ENCODE results near the gene MAP10.

MAP10 gene

GRCh38 chr1:232797856-232798510, 7.2 kb upstream of the MAP10 start:
- Histone ChIP-seq H3K79me2 (ENCODE audit: insufficient read depth, low read length) (no peaks in the 10 kb centered on the region), H3K9ac (ENCODE audit: low read depth, low read length) (no peak overlapping the region), H3K4me1 (ENCODE audit: insufficient read depth, low read length) (peaks cover 16% of the 10 kb centered on the region), H3K36me3 (ENCODE audit: insufficient read depth, low read length) (no peaks in the 10 kb centered on the region), H3K4me3 (ENCODE audit: low read depth in 1 of 2, low read length in 2 of 2) (no peak overlapping the region), H2AFZ (ENCODE audit: low read depth, low read length) (no peak overlapping the region), H4K20me1 (ENCODE audit: insufficient read depth, low read length) (no peaks in the 10 kb centered on the region), H3K4me2 (ENCODE audit: insufficient read depth, low read length) (no peak overlapping the region), H3K9me3 (ENCODE audit: insufficient read depth, low read length, severe bottlenecking) (no peaks in the 10 kb centered on the region), H3K27me3 (ENCODE audit: insufficient read depth, low read length, poor library complexity) (no peaks in the 10 kb centered on the region), H3K27ac (ENCODE audit: low read length) (no peak overlapping the region)
- DNase-seq (no peak), ATAC-seq (ENCODE audit: insufficient read depth, low read depth) (no peak)
- TF ChIP-seq CTCF (IDR thresholded peaks at IDR 0.05; ENCODE audit: borderline replicate concordance, extremely low read depth, low read length, poor library complexity, severe bottlenecking) (no peak), EZH2 (IDR thresholded peaks at IDR 0.05; ENCODE audit: borderline replicate concordance, low read depth, low read length, severe bottlenecking) (no peak)

GRCh38 chr1:232798920-232799319, 6.3 kb upstream of the MAP10 start:
- no peak overlapping the region for H3K4me2 ChIP-seq (ENCODE audit: insufficient read depth, low read length)
- peaks cover 7% of the 10 kb centered on the region for H3K4me1 ChIP-seq (ENCODE audit: insufficient read depth, low read length)
- H3K27me3 ChIP-seq (ENCODE audit: insufficient read depth, low read length, poor library complexity): no peaks in the 10 kb centered on the region
- DNase-seq (no peak), ATAC-seq (ENCODE audit: insufficient read depth, low read depth) (no peak)
- no peaks in the 10 kb centered on the region for H3K79me2 ChIP-seq (ENCODE audit: insufficient read depth, low read length)
- no peak overlapping the region for H3K27ac ChIP-seq (ENCODE audit: low read length)
- H3K36me3 ChIP-seq (ENCODE audit: insufficient read depth, low read length): no peaks in the 10 kb centered on the region
- no peak for TF ChIP-seq EZH2 (IDR thresholded peaks at IDR 0.05; ENCODE audit: borderline replicate concordance, low read depth, low read length, severe bottlenecking)
- TF ChIP-seq CTCF (IDR thresholded peaks at IDR 0.05; ENCODE audit: borderline replicate concordance, extremely low read depth, low read length, poor library complexity, severe bottlenecking): no peak
- H3K9ac ChIP-seq (ENCODE audit: low read depth, low read length): no peak overlapping the region
- no peaks in the 10 kb centered on the region for H4K20me1 ChIP-seq (ENCODE audit: insufficient read depth, low read length)
- no peak overlapping the region for H2AFZ ChIP-seq (ENCODE audit: low read depth, low read length)
- H3K4me3 ChIP-seq (ENCODE audit: low read depth in 1 of 2, low read length in 2 of 2): no peak overlapping the region
- H3K9me3 ChIP-seq (ENCODE audit: insufficient read depth, low read length, severe bottlenecking): no peaks in the 10 kb centered on the region

- H3K9me3 ChIP-seq (ENCODE audit: insufficient read depth, low read length, severe bottlenecking): no peaks in the 10 kb centered on the region
- H3K36me3 ChIP-seq (ENCODE audit: insufficient read depth, low read length): no peaks in the 10 kb centered on the region; the same call in 1 of the 2 replicates
- ATAC-seq (ENCODE audit: insufficient read depth, low read depth) (no peak), DNase-seq (no peak)
- H3K4me3 ChIP-seq (ENCODE audit: low read depth in 1 of 2, low read length in 2 of 2): peak overlapping the region; percentile 79
- H2AFZ ChIP-seq (ENCODE audit: low read depth, low read length): peak overlapping the region; percentile 79; the same call in 1 of the 2 replicates
- no peaks in the 10 kb centered on the region for H4K20me1 ChIP-seq (ENCODE audit: insufficient read depth, low read length)
- TF ChIP-seq EZH2 (IDR thresholded peaks at IDR 0.05; ENCODE audit: borderline replicate concordance, low read depth, low read length, severe bottlenecking) (no peak), CTCF (IDR thresholded peaks at IDR 0.05; ENCODE audit: borderline replicate concordance, extremely low read depth, low read length, poor library complexity, severe bottlenecking) (no peak)
- peaks cover 32% of the 10 kb centered on the region for H3K79me2 ChIP-seq (ENCODE audit: insufficient read depth, low read length)
- peak overlapping the region; percentile 76 for H3K27ac ChIP-seq (ENCODE audit: low read length)
- H3K9ac ChIP-seq (ENCODE audit: low read depth, low read length): peak overlapping the region; percentile 90
- H3K4me2 ChIP-seq (ENCODE audit: insufficient read depth, low read length): peak overlapping the region; percentile 83
- peaks cover 59% of the 10 kb centered on the region for H3K4me1 ChIP-seq (ENCODE audit: insufficient read depth, low read length)
- H3K27me3 ChIP-seq (ENCODE audit: insufficient read depth, low read length, poor library complexity): no peaks in the 10 kb centered on the region
These were observed 932 bp downstream of the MAP10 start for GRCh38 chr1:232806186-232806510.

Data from DND-41 (cell line).